ENCODE data around the gene SWSAP1.

SWSAP1 gene

DNA sequence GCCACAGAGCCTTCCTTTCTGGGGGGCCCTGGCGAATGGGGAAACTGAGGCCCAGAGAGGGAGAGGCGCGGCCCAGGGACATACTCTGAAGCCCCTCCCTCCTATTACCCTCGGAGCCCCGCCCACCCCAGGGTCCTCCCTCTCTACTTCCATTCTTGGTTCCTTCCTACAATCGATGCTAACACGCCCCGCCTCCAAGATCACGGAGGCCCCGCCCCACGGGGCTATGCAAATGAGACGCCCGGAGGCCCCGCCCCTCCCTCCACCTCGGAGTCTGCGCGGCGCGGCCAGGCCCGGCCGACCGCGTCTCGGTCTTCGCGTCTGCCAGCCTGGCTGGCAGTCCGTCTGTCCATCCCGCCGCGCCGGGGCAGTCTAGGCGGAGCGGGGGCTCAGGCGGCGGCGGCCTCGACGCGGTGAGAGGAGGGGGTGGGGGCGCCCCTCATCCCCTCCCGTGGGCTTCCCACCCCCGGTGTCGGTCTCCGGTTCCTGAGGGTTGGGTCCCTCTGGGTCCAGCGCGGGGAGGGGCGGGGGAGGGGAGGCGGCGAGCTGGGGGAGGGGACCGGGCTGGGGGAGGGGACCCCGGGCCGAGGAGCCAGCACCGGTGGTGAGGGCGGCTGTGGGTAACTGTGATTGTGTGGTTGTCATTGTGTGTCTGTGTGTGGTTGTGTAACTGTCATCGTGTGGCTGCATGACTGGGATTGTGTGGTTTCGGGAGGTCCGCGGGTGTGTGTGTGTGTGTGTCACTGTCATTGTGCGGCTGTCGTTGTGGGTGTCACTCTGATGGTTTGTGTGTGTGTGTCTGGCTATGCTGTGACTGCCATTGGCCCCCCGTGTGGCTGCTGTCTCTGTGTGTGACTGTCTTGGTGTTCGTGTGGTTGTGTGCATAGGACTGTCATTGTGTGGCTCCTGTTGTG lies 19.0 kb upstream of the SWSAP1 start, which contains the start of gene PLPPR2:
PLPPR2 (plus strand) TSS at position 273 of the 914 bp plus-strand sequence. CDS start 2,242 bp downstream, outside the sequence.
- DNase-seq (ENCODE audit: low read depth, low spot score) = peak; percentile 96

- no peak for DNase-seq (ENCODE audit: low read depth, low spot score)
These were observed 18.4 kb upstream of the SWSAP1 start for GRCh38 chr19:11356074-11356397.

GRCh38 chr19:11356676-11357550 lies 17.6 kb upstream of the SWSAP1 start:
- DNase-seq (ENCODE audit: low read depth, low spot score) = no peak

GRCh38 chr19:11359421-11359820 lies 15.0 kb upstream of the SWSAP1 start:
- DNase-seq (ENCODE audit: low read depth, low spot score) = no peak

DNA sequence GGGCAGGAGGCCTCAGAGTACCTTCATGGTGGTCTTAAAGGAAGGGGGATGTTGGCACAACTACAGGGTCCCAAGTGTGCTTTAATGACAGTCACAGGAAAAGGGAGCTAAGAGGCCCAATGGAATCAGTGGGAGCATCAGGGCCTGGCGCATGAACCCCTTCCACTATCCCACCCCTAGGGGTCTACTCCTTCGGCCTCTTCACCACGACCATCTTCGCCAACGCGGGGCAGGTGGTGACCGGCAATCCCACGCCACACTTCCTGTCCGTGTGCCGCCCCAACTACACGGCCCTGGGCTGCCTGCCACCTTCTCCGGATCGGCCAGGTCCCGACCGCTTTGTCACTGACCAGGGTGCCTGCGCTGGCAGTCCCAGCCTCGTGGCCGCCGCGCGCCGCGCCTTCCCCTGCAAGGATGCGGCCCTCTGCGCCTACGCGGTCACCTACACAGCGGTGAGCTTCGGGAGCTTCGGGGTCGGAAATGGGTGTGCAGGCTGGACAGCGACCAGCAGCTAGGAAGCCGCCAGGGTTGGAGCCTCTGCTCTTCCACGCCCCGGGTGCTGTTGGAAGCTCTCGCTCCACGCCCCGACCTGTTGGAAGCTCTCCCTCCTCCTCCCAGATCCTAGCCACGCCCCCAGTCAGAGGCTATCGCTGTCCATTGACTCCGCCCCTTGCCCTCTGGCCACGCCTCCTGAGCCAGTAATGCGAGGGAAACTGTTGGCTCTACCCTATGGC lies 13.3 kb upstream of the SWSAP1 start:
- peak; percentile 24 for DNase-seq (ENCODE audit: low read depth, low spot score)

GRCh38 chr19:11361771-11362731 lies 12.4 kb upstream of the SWSAP1 start:
- no peak for DNase-seq (ENCODE audit: low read depth, low spot score)

DNA sequence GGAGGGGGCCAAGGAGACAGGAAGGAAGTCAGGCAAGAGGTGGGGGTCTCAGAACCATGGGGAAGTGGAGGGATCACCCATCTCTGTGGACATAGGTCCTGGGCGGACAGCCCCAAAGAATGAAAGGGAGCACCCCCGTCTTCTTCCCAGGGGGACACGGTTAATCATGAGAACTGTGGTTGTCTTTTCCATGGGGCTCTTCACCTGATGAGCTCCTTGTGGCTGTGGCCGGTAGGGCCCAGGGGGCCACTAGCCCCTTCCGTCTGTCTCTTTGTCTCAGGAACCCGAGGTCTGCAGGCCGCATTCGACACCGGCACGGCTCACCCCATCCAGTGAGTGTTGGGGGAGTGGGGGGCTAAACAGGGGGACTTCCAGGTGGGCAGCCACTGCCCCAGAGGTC lies 10.6 kb upstream of the SWSAP1 start:
- DNase-seq (ENCODE audit: low read depth, low spot score) = no peak

DNA sequence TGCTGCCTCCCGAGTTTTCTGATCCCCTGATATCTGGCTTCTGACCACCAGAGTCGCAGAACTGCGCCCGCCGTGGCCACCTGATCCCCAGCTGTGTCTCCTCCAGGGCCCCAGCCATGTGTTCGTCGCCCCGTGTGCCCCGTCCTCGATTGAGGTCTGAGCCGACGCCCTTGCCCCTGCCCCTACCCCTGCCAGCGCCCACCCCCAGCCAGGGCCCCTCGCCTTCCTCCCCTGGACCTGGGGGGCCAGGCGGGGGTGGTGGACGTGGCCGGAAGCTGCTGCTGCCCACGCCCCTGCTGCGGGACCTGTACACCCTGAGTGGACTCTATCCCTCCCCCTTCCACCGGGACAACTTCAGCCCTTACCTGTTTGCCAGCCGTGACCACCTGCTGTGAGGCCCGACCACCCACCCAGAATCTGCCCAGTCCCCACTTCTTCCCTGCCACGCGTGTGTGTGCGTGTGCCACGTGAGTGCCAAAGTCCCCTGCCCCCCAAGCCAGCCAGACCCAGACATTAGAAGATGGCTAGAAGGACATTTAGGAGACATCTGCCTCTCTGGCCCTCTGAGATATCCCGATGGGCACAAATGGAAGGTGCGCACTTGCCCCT lies 10.1 kb upstream of the SWSAP1 start:
- no peak for DNase-seq (ENCODE audit: low read depth, low spot score)

DNA sequence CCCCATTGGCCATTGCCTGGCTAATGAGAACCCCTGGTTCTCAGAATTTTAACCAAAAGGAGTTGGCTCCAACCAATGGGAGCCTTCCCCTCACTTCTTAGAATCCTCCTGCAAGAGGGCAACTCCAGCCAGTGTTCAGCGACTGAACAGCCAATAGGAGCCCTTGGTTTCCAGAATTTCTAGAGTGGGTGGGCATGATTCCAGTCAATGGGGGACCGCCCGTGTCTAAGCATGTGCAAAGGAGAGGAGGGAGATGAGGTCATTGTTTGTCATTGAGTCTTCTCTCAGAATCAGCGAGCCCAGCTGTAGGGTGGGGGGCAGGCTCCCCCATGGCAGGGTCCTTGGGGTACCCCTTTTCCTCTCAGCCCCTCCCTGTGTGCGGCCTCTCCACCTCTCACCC lies 9.5 kb upstream of the SWSAP1 start:
- no peak for DNase-seq (ENCODE audit: low read depth, low spot score)

- no peak for DNase-seq (ENCODE audit: low read depth, low spot score)
These were observed 8.8 kb upstream of the SWSAP1 start for GRCh38 chr19:11365557-11366117.

DNA sequence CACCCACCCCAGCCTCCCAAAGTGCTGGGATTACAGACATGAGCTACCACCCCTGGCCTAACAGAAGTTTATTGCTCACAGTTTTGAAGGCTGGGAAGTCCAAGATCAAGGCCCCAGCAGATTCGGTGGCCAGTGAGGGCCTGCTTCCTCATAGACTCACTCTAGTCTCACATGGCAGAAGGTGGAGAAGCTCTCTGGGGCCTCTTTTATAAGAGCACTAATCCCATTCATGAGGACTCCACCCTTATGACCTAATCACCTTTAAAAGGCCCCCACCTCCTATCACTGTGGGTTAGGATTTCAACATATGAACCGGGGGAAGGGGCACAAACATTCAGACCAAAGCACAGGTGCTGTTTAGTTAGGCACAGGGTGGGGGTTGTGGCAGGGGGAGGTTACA lies 6.9 kb upstream of the SWSAP1 start:
- DNase-seq (ENCODE audit: low read depth, low spot score) = no peak

DNA sequence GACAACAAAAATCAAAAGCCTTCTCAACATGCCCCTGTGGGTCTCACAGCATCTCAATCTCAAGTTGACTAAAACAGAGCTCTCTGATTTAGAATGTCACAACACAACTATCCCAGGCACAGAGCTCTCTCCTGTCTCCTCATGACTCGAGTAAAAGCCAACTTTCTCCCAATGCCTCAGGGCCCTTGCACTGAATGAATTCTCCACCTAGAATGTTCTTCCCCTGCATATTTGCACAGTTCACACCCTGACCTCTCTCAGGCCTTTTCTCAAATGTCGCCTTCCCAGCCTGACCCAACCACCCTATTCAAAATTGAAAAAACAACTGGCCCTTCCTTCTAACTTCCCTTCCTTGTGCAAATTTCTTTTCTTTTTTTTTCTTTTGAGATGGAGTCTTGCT lies 3.7 kb upstream of the SWSAP1 start:
- no peak for DNase-seq (ENCODE audit: low read depth, low spot score)

DNA sequence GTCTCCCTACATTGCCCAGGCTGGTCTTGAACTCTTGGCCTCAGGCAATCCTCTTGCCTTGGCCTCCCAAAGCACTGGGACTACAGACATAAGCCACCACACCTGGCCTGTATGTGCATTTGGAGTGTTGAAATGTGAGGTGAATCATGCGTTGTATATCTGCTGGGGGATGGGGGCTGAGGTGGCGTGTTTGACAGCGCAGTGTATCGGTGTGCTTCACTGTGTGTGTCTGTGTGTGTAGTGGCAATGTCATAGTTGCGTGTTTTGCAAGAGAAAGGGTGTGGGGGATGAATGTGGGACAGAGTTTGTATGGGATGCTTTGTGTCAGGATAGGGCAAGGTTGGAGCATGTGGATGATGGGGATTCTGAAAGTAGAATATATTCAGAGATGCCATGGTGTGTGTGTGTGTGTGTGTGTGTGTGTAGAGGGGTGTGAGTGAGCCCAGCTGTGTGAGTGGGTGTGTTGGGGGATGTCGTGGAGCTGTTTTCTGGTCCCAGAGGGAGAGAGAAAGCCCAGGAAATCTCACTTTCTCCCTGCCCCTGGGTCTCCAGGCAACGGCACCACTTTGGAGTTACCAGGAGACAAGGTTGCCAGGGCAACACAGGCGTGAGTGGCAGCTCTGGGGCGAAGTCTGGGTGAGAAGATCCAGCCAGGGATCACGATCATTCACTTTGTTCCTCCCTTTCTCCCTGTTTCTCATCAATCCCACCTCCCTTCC lies 1.1 kb upstream of the SWSAP1 start:
- DNase-seq (ENCODE audit: low read depth, low spot score) = peak; percentile 75

- no peak for DNase-seq (ENCODE audit: low read depth, low spot score)
These were observed 507 bp upstream of the SWSAP1 start for GRCh38 chr19:11373885-11374432.

DNA sequence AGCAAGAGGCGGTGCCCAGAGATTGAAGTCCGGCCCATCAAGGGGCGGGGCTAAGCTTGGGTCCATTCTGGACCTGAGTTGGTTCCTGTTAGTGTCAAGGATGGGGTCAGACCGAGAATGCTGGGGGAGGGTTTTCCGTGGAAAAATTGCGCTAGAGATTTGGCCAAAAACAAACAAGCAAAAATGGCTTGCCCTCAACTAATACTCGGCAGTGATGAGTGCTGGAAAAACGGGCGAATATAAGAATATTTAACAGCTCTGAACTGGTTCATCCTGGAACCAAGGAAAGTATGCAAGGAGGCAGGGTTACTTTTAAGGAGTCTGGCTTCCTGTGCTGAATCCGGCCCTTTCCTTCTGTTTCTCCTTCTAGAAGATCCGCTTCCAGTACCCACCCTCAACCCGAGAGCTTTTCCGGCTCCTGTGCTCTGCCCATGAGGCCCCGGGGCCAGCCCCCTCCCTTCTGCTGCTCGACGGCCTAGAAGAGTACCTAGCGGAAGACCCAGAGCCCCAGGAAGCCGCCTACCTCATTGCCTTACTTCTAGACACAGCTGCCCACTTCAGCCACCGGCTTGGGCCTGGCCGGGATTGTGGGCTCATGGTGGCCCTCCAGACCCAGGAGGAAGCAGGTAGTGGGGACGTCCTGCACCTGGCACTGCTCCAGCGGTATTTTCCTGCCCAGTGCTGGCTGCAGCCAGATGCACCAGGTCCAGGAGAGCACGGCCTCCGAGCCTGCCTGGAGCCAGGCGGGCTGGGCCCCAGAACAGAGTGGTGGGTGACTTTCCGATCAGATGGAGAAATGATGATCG lies 880 bp downstream of the SWSAP1 start:
- no peak for DNase-seq (ENCODE audit: low read depth, low spot score)

DNA sequence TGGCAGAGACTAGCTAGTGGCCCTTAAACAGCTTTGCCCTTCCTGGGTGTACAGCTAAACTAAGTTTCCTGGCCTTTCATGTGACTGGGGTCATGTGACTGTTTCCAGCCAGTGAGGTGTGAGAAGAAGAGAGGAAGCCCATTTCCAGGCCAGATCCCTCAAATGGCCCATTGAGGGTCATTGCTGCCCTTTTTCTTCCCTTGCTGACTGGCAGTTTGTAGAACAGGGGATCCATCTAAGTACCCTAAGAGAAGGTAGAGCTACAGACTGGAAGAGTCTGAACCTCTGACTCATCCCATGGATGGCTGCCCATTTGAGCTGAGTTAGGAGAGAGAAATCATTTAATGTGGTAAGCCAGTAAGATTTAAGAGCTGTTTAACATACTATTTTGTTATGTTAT lies 2.8 kb downstream of the SWSAP1 start:
- peak; percentile 90 for DNase-seq (ENCODE audit: low read depth, low spot score)

GRCh38 chr19:11377756-11378155 lies 3.3 kb downstream of the SWSAP1 start:
- DNase-seq (ENCODE audit: low read depth, low spot score) = peak; percentile 16
